Activated CD4-positive, alpha-beta memory T cell treated with anti-CD3 and anti-CD28 coated beads, Interleukin-2, amount 10 ng/mL, durations not matched to agents 7 days and 5 days (primary cell): ENCODE results near the gene HP1BP3. TPM values are rescaled to one million over a fixed set of nuclear protein-coding genes. Genes with fewer than 3 reads are reported as not detected.
"Not testable (repeated sequence)": the region's sequence is repeated elsewhere in the genome, so short reads cannot be mapped to it uniquely, and the experiment has no call there.

ENCODE experiments used
- CTCF ChIA-PET: fragments of 350-600 bp; sonication (Branson Sonifier 250); formaldehyde crosslinking; loops from one replicate; lab custom pipeline; 2021; ENCODE audit warnings: antibody characterized with exemption, inconsistent platforms; lab: Charles Lee
- POLR2A ChIA-PET: fragments of 350-600 bp; sonication (Branson Sonifier 250); formaldehyde crosslinking; loops from one replicate; lab custom pipeline; 2021; ENCODE audit warnings: antibody characterized with exemption; lab: Charles Lee
- DNase-seq: peaks from one replicate; pipeline ENCODE4 v3.0.0-alpha.2; 2020
- H3K27ac Mint-ChIP-seq: one replicate; pipeline ENCODE4 v1.8.0; 2021; ENCODE audit warnings: mild to moderate bottlenecking, mixed read lengths
- H3K27me3 Mint-ChIP-seq: one replicate; pipeline ENCODE4 v1.8.0; 2021; ENCODE audit warnings: mixed read lengths
- H3K36me3 Mint-ChIP-seq: one replicate; pipeline ENCODE4 v1.8.0; 2021; ENCODE audit warnings: low read depth, mixed read lengths
- H3K4me1 Mint-ChIP-seq: one replicate; pipeline ENCODE4 v1.8.0; 2021; ENCODE audit warnings: mixed read lengths
- H3K4me3 Mint-ChIP-seq: one replicate; pipeline ENCODE4 v1.8.0; 2021; ENCODE audit warnings: mild to moderate bottlenecking, mixed read lengths
- H3K9me3 Mint-ChIP-seq: one replicate; pipeline ENCODE4 v1.8.0; 2021; ENCODE audit warnings: mixed read lengths
- total RNA-seq, 2 experiments: library from RNA; stranded (reverse); gene quantifications; one replicate each; pipeline ENCODE4 v1.2.3, GENCODE V29; 2021

HP1BP3 gene
- total RNA-seq, 2 experiments from 2014 or later, result 299 to 301 TPM

DNA sequence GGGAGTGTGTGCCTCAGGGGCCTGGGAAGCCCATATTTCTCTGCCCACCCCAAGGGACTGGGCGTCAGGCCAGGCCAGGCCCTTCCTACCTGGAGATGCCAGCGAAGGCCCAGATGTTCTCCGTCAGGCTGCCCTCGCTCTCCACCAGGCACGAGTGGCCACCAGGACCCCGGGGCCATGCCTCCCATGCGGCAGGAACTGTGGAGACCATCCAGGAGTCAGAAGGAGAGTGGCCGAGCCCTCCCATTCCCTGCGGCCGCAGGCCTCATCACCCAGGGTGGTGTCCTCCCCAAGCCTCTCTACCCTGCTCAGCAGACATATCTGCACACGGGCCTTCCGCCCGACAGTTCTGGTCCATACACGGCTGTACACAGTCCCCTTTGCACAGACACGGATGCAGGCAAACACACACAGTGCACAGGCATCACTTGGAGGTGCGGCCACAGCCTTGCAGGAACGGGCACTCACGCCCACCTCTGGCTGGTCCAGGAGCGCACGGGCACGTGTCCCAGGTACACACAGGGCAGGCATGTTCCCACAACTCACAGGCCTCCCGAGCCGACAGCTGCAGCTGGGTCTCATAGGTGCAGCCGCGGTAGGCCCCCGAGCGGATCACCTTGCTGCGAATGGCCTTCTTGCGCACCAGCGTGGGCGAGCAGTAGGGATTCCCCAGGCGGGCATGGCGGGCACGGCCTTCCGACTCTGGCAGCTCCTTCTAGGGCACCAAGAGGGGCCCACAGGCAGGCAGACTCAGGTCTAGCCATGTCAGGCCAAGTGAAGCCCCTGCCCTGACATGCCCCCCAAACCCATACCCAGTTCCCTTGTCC lies 63.4 kb downstream of the HP1BP3 start:
- CTCF ChIA-PET, result no interaction called here
- H3K4me3 Mint-ChIP-seq, result no peak overlapping the region
- POLR2A ChIA-PET, result no interaction called here
- H3K4me1 Mint-ChIP-seq, result peaks cover 2% of the 10 kb centered on the region
- no peaks in the 10 kb centered on the region for H3K36me3 Mint-ChIP-seq
- no peaks in the 10 kb centered on the region for H3K9me3 Mint-ChIP-seq
- peak; percentile 12 for DNase-seq
- no peak overlapping the region for H3K27ac Mint-ChIP-seq
- peaks cover 23% of the 10 kb centered on the region for H3K27me3 Mint-ChIP-seq

DNA sequence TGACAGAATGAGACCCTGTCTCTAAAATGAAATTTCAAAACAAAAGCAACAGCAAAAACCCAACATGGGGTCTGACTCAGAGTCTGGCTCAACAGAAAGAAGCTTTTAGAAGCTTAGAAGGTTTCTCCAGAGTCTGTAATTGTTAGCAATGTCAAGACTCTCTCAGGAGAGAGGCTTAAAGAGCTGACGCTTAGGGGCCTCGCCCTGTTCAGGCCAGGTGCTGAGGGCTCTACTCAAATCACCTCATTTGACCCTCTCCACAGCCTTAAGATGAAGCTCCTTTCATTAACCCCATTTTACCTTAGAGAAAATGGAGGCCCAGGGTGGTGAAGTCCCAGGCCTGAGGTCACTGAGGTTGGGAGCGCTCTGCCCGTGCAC lies 64.0 kb downstream of the HP1BP3 start:
- Mint-ChIP-seq H3K9me3 (no peaks in the 10 kb centered on the region), H3K27me3 (peaks cover 26% of the 10 kb centered on the region), H3K27ac (no peak overlapping the region), H3K4me1 (peaks cover 4% of the 10 kb centered on the region), H3K4me3 (no peak overlapping the region), H3K36me3 (no peaks in the 10 kb centered on the region)
- CTCF ChIA-PET, result no interaction called here
- no peak for DNase-seq
- POLR2A ChIA-PET, result no interaction called here

DNA sequence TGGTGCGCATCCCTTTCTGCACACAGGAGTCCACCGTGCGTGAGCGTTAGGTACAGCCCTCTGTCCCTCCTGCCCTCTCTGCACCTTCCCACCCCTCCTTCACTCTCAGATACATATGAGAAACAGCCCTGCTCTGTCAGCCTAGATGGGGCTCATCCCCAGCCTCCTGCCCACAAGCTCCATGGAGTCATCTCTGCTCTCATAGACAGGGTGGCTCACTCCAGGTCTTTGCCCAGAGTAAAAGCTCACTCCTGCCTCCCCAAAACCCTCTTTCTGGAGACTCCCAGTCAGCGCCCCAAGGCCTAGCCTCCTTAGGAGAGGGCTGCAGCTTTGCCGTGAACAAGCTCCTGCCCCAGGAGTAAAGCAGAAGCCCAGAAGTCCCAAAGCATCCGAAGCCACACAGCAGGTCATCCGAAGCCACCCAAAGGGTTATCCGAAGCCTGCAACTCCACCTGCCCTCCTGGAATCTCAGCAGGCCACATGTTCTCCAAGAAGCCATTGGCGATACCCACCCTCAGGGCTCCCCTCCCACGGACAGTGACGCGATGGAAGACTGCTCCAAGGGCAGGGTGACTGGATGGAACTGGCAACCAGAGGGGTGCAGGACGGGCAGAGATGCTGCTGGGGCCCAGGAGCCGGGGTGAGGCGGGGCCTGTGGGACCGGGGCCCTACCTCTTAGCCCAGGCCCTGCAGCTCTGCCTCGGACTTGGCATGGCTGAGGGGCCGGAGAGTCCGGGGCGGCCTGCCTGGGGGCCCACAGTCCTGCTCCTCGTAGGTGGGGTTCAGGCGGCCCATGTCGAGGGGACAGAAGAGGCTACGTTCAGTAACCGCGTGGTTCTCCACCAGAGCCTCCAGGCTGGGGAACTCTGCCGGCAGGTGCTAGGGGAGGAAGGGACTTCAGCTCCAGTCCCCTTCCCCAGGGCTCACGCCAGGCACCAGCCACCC lies 65.7 kb downstream of the HP1BP3 start:
- ChIA-PET POLR2A (no interaction called here), CTCF (no interaction called here)
- H3K4me3 Mint-ChIP-seq, result no peak overlapping the region
- H3K27me3 Mint-ChIP-seq, result peaks cover 34% of the 10 kb centered on the region
- H3K36me3 Mint-ChIP-seq, result no peaks in the 10 kb centered on the region
- H3K9me3 Mint-ChIP-seq, result no peaks in the 10 kb centered on the region
- H3K4me1 Mint-ChIP-seq, result peaks cover 14% of the 10 kb centered on the region
- no peak for DNase-seq
- H3K27ac Mint-ChIP-seq, result no peak overlapping the region

DNA sequence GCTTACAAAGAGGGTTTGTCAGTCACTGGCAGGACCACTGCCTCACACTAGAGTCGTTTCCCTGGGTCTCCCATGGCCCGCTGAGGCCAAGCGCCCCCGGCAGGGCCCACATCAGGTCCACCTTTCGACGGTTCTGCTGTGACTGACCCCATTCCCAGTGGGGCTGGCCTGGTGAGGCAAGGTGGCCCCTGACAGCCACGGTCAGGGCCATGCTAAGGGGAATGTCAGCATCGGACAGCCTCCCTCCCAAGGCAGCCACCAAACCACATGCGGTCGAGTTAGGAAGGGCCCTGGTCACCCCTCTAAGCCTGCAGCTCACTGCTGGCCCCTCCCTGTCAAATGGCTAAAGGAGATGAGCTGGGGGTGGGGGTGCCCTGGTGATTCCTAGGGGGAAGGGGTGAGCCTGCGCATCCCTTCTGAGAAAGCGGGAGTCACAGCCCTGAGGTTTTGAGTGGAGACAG lies 66.4 kb downstream of the HP1BP3 start:
- Mint-ChIP-seq H3K27ac (no peak overlapping the region), H3K4me3 (no peak overlapping the region), H3K4me1 (peaks cover 16% of the 10 kb centered on the region), H3K9me3 (no peaks in the 10 kb centered on the region), H3K36me3 (no peaks in the 10 kb centered on the region), H3K27me3 (peaks cover 38% of the 10 kb centered on the region)
- ChIA-PET CTCF (no interaction called here), POLR2A (no interaction called here)
- no peak for DNase-seq

- ChIA-PET CTCF (no interaction called here), POLR2A (interaction anchor here (0.9 kb wide), 1 partner anchor 10 kb away, joined by 3 read pairs; no protein-coding TSS in a partner anchor)
- Mint-ChIP-seq H3K36me3 (no peaks in the 10 kb centered on the region), H3K4me3 (no peak overlapping the region), H3K4me1 (peaks cover 16% of the 10 kb centered on the region), H3K9me3 (no peaks in the 10 kb centered on the region), H3K27me3 (peaks cover 42% of the 10 kb centered on the region), H3K27ac (no peak overlapping the region)
- DNase-seq, result no peak
Measured at GRCh38 chr1:20719871-20720620, 67.1 kb downstream of the HP1BP3 start.

GRCh38 chr1:20719261-20719660 lies 67.8 kb downstream of the HP1BP3 start:
- no peak for DNase-seq
- no peaks in the 10 kb centered on the region for H3K36me3 Mint-ChIP-seq
- ChIA-PET CTCF (no interaction called here), POLR2A (interaction anchor here (0.9 kb wide), 1 partner anchor 11 kb away, joined by 3 read pairs; no protein-coding TSS in a partner anchor)
- no peak overlapping the region for H3K4me3 Mint-ChIP-seq
- peaks cover 16% of the 10 kb centered on the region for H3K4me1 Mint-ChIP-seq
- peaks cover 44% of the 10 kb centered on the region for H3K27me3 Mint-ChIP-seq
- no peaks in the 10 kb centered on the region for H3K9me3 Mint-ChIP-seq
- no peak overlapping the region for H3K27ac Mint-ChIP-seq

DNA sequence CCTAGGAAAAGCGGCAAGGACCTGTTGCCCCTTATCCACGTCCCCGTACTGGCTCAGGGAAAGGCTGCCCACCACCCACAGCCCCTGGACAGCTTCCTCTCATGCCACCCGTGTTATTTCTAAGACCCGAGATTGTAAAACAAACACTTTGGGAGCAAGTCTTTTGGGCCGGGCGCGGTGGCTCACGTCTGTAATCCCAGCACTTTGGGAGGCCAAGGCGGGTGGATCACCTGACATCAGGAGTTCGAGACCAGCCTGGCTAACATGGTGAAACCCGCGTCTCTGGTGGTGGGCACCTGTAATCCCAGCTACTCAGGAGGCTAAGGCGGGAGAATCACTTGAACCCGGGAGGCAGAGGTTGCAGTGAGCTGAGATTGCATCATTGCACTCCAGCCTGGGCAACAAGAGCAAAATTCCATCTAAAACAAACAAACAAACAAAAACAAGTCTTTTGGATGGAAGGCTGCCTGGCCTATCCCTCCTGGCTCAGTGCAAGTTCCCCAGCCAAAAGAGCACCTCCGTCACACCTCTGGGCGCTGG lies 68.7 kb downstream of the HP1BP3 start:
- DNase-seq, H3K36me3 Mint-ChIP-seq, H3K9me3 Mint-ChIP-seq, H3K27ac Mint-ChIP-seq: not testable (repeated sequence)
- POLR2A ChIA-PET, result interaction anchor here (1.2 kb wide), 1 partner anchor 68 kb away, joined by 5 read pairs; the partner anchor contains the start of gene HP1BP3
- Mint-ChIP-seq H3K4me1 (peaks cover 16% of the 10 kb centered on the region), H3K4me3 (peak overlapping the region; percentile 39), H3K27me3 (peaks cover 44% of the 10 kb centered on the region)
- CTCF ChIA-PET, result interaction anchor here (1.0 kb wide), 1 partner anchor 477 kb away, joined by 4 read pairs; no protein-coding TSS in a partner anchor

- Mint-ChIP-seq H3K9me3 (no peaks in the 10 kb centered on the region), H3K27ac (no peak within 1 kb of the TSS), H3K4me1 (peaks cover 16% of the 10 kb centered on the region), H3K36me3 (no peaks in the 10 kb centered on the region), H3K27me3 (peaks cover 44% of the 10 kb centered on the region), H3K4me3 (peak within 1 kb of the TSS; percentile 51)
- DNase-seq, result peak; percentile 72
- CTCF ChIA-PET, result interaction anchor here (0.7 to 1.0 kb wide), 2 partner anchors 21 to 477 kb away, joined by 3 to 4 read pairs; no protein-coding TSS in a partner anchor
- POLR2A ChIA-PET, result interaction anchor here (0.8 to 1.2 kb wide), 2 partner anchors 19 to 69 kb away, joined by 3 to 5 read pairs; partner anchors contain the start of gene HP1BP3
Measured at GRCh38 chr1:20717452-20718342, 69.4 kb downstream of the HP1BP3 start, which contains the start of gene KIF17. Gene KIF17 (minus strand): TSS chr1:20718007. CDS start chr1:20717706, 301 bp downstream.

GRCh38 chr1:20716232-20716631 lies 70.9 kb downstream of the HP1BP3 start:
- POLR2A ChIA-PET, result no interaction called here
- CTCF ChIA-PET, result interaction anchor here (1.0 kb wide), 1 partner anchor 19 kb away, joined by 3 read pairs; no protein-coding TSS in a partner anchor
- peaks cover 43% of the 10 kb centered on the region for H3K27me3 Mint-ChIP-seq

GRCh38 chr1:20715406-20715805 lies 71.7 kb downstream of the HP1BP3 start:
- Mint-ChIP-seq H3K9me3 (no peaks in the 10 kb centered on the region), H3K27me3 (peaks cover 40% of the 10 kb centered on the region), H3K36me3 (no peaks in the 10 kb centered on the region), H3K4me1 (peaks cover 16% of the 10 kb centered on the region), H3K4me3 (no peak overlapping the region), H3K27ac (no peak overlapping the region)
- ChIA-PET POLR2A (no interaction called here), CTCF (interaction anchor here (1.3 kb wide), 1 partner anchor 19 kb away, joined by 3 read pairs; no protein-coding TSS in a partner anchor)
- DNase-seq, result no peak

More at GRCh38 chr1:20716232-20716631, 70.9 kb downstream of the HP1BP3 start:
- H3K9me3 Mint-ChIP-seq, result no peaks in the 10 kb centered on the region
- H3K4me1 Mint-ChIP-seq, result peaks cover 16% of the 10 kb centered on the region
- DNase-seq, result no peak
- no peak overlapping the region for H3K4me3 Mint-ChIP-seq
- no peaks in the 10 kb centered on the region for H3K36me3 Mint-ChIP-seq
- no peak overlapping the region for H3K27ac Mint-ChIP-seq

- POLR2A ChIA-PET, result no interaction called here
Measured at GRCh38 chr1:20713440-20713839, 73.7 kb downstream of the HP1BP3 start.

More at GRCh38 chr1:20713440-20713839, 73.7 kb downstream of the HP1BP3 start:
- Mint-ChIP-seq H3K27ac (no peak overlapping the region), H3K4me3 (no peak overlapping the region), H3K36me3 (no peaks in the 10 kb centered on the region), H3K27me3 (peaks cover 23% of the 10 kb centered on the region), H3K9me3 (no peaks in the 10 kb centered on the region), H3K4me1 (peaks cover 13% of the 10 kb centered on the region)
- CTCF ChIA-PET, result interaction anchor here (1.1 kb wide), 1 partner anchor 17 kb away, joined by 5 read pairs; no protein-coding TSS in a partner anchor
- DNase-seq, result no peak
